Gastroesophageal sphincter (tissue), 3 donors: Measurements from ENCODE around the gene FAM20A.

Experiments
- CTCF ChIP-seq, 4 experiments: fragments of 200-600 bp in 2 of 4; fragments of 450-650 bp in 2 of 4; sonication (generic) in 1 of 4; IDR thresholded peaks; one replicate each; pipeline ENCODE4 v1.5.1; 2017 to 2019; ENCODE audit warnings: antibody characterized with exemption in 4 of 4, mild to moderate bottlenecking in 2 of 4, moderate library complexity in 2 of 4
- EP300 ChIP-seq: sonication (generic); formaldehyde crosslinking; IDR thresholded peaks from one replicate; pipeline ENCODE4 v1.6.1; 2017; ENCODE audit warnings: antibody characterized with exemption, mild to moderate bottlenecking
- POLR2A ChIP-seq, 2 donors: fragments of 450-650 bp; IDR thresholded peaks; one replicate each; pipeline ENCODE4 v1.6.1; 2017; ENCODE audit warnings: antibody characterized with exemption in 2 of 2, mild to moderate bottlenecking in 2 of 2, moderate library complexity in 1 of 2
- POLR2AphosphoS5 ChIP-seq: sonication (generic); formaldehyde crosslinking; IDR thresholded peaks from one replicate; pipeline ENCODE4 v1.6.1; 2017; ENCODE audit warnings: antibody characterized with exemption

GRCh38 chr17:68624381-68624780 lies 23.2 kb upstream of the FAM20A start:
- TF ChIP-seq POLR2A (IDR thresholded peaks at IDR 0.05) = no peak
- no peak for TF ChIP-seq CTCF (IDR thresholded peaks at IDR 0.05)
- TF ChIP-seq POLR2AphosphoS5 = no peak
- no peak for TF ChIP-seq EP300
